ENCODE data around the gene NT5C3A.

The NT5C3A gene

DNA sequence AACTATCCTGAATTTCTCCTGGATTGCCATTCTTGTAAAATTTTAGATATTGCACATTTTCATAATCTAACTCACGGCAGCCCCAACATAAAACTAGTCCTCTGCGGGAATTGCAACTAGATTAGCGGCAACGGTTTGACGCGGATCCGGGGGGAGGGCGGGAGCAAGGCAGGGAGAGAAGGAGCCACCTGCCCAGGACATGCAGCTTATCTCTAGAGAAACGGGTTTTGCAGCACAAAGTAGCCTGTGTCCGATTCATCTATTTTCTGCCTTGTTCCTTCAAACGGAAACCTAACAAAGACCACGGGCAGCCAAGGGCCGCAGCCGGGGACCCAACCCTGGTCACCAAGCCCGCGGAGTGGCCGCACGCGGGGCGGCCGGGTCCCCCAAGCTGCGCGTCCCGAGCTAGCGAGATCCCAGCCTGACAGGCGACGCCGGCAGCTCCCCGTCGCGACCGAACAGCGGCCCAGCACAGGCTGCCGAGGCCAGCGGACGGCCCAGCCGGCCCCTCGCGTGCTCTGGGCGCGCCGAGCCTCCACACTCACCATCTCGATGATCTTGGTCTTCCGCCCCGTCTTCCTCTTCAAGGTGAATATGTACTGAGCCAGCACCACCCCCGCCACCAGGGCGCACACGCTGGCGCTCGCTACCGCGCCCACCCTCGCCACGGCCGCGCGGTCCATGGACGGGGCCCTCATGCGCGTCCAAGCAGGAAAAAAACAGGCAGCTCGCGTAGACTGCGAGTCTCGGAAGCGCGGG lies at the start of gene NT5C3A:
NT5C3A (minus strand) TSS at position 754 of the 759 bp plus-strand sequence; CDS start at position 683, 71 bp downstream.
- peak within 1 kb of the TSS; percentile 96 for H3K4me3 ChIP-seq (ENCODE audit: low read depth, low read length)
- TF ChIP-seq, protein P1, sequence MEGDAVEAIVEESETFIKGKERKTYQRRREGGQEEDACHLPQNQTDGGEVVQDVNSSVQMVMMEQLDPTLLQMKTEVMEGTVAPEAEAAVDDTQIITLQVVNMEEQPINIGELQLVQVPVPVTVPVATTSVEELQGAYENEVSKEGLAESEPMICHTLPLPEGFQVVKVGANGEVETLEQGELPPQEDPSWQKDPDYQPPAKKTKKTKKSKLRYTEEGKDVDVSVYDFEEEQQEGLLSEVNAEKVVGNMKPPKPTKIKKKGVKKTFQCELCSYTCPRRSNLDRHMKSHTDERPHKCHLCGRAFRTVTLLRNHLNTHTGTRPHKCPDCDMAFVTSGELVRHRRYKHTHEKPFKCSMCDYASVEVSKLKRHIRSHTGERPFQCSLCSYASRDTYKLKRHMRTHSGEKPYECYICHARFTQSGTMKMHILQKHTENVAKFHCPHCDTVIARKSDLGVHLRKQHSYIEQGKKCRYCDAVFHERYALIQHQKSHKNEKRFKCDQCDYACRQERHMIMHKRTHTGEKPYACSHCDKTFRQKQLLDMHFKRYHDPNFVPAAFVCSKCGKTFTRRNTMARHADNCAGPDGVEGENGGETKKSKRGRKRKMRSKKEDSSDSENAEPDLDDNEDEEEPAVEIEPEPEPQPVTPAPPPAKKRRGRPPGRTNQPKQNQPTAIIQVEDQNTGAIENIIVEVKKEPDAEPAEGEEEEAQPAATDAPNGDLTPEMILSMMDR (IDR thresholded peaks at IDR 0.05; ENCODE audit: low read depth, low read length, missing control alignments), result no peak
- DNase-seq (ENCODE audit: low read depth), result no peak

DNA sequence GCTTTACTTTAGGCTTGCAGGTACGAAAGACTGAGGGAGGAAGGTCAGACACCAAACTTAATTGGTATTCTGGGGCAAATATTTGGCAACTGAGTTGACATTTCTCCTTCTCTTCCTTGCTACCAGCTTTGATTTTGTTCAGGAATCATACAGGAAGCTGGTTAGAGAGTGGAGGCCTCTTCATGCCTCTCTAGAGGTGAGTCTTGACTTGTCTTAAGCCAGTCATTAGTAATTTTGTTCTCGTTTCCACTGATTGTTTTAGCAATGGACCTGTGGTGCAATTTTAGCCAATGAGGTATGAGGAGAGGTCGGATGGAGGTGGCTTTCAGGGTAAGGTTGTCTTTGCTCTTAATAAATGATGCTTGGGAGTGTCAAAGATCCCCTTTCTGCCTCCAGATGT lies 49.0 kb upstream of the NT5C3A start:
- DNase-seq (ENCODE audit: low read depth), result no peak
- TF ChIP-seq, protein P1 (IDR thresholded peaks at IDR 0.05; ENCODE audit: low read depth, low read length, missing control alignments), result no peak
- no peak overlapping the region for H3K4me3 ChIP-seq (ENCODE audit: low read depth, low read length)

DNA sequence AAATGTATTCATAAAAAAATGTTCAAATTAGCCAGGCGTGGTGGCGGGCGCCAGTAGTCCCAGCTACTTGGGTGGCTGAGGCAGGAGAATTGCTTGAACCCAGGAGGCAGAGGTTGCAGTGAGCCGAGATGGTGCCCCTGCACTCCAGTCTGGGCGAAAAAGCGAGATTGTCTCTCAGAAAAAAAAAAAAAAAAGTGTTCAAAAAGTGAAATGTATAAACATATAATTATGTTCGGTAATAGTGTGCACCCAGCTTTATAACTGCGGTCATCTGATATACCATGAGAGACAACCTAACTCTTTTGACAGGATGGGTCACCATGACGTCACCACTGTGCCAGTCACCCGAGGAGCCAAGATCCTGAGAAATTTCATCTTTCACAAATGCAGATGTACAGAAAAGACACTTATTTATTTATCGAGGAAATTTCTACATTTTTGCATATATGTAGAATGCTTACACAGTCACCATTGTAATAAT lies 47.2 kb upstream of the NT5C3A start:
- DNase-seq (ENCODE audit: low read depth), result no peak
- TF ChIP-seq, protein P1 (IDR thresholded peaks at IDR 0.05; ENCODE audit: low read depth, low read length, missing control alignments), result no peak
- H3K4me3 ChIP-seq (ENCODE audit: low read depth, low read length), result peak overlapping the region; percentile 56

DNA sequence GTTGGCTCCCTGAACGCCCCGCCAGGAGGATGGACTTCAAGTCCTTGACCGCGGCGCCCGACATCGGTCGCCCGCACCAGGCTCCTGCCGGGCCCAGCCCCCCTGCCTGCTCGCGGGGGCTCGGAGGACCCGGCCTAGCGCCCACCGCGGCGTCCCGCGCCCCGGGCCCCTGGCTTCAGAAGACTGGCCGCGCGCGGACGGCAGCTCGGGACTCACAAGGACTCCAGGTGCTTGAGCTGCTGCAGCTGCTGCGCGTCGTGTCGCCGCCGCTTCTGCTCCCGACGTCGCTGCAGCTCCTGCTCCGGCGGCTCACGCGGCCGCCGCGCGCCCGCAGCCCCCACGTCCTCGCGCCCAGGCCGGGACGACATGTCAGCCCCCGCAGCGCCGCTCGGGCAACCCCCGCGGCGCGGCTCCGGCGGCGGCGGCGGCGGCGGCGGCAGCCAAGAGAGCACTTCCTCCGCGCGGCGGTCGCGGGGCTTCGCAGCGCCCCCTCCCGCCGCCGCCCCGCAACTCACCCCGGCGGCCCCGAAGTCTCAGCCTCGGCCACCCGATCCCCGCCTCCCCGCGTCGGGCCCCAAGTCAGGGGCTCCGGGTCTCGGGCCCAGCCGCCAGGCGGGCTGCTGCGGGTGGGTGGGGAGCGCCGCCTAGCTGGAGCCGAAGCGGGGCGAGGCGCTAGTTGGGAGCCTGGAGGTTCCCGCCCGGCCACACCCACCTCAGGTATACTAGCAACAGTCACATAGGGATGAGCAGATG lies 46.6 kb upstream of the NT5C3A start, which contains the start of gene RP9:
RP9 (minus strand) TSS at position 400 of the 753 bp plus-strand sequence; CDS start at position 368, 32 bp downstream.
- no peak for DNase-seq (ENCODE audit: low read depth)
- peak within 1 kb of the TSS; percentile 92 for H3K4me3 ChIP-seq (ENCODE audit: low read depth, low read length)
- TF ChIP-seq, protein P1 (IDR thresholded peaks at IDR 0.05; ENCODE audit: low read depth, low read length, missing control alignments), result peak; percentile 52

DNA sequence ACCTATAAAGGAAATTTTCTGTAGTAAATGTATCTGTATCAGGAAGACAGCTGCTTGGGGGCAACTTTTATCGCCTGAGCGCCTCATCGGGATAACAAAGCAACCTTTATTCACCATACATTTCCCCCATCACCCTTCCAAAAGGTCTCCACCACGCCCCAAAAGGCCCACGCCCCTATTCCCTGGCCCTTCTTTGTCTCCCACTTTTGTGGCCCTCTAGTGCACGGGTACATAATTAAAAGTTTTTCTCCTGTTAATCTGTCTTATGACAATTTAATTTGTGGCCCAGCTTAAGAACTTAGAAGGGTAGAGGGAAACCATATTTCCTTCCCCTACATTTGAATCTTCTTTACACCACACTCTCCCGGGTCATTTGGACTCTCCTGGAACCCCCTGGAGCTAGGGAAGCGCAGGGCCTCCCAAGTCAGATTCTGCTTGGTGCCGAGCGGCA lies 46.0 kb upstream of the NT5C3A start:
- H3K4me3 ChIP-seq (ENCODE audit: low read depth, low read length), result peak overlapping the region; percentile 92
- TF ChIP-seq, protein P1 (IDR thresholded peaks at IDR 0.05; ENCODE audit: low read depth, low read length, missing control alignments), result no peak
- DNase-seq (ENCODE audit: low read depth), result no peak

DNA sequence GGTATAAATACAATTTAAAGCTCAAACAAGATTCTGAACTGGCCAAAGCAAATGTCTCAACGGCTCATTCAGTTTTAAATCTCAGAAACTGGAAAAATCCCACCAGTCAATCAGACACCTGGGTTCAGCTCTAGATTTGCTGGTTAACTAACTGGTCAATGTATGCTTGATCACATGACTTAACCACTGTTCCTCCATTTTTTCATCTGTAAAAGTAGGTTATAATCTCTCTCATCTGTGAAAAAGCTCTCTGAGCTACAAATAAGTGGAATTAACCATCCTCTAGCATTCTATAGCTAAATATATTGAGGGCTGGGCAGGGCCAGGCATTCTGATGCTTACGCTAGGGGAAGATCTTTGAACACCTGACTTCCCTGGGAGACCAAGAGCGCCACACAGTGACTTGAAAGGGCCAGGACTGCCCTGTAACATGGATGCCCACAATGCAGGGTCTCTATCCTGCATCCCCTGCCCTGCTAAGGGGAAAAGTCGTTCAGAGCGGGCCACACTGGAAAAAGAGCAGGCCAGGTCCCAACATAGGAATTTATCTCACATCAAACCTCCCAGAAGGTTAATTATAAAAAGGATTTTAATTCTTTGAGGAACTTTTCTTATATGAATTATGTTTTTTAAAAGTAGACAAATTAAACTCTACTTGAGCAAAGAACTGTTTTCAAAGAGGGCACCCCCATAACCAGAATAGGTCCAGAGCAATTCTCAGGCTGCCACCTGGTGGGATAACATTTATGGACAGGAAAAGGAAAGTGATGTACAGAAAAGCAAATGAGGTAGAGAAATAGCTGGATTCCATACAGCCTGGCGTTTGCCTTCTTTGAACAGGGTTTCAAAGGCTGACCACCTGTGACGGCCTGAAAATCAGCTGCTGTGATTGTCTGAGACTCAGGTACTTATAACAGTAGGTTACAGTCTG lies 44.8 kb upstream of the NT5C3A start:
- TF ChIP-seq, protein P1 (IDR thresholded peaks at IDR 0.05; ENCODE audit: low read depth, low read length, missing control alignments), result peak; percentile 40
- DNase-seq (ENCODE audit: low read depth), result no peak
- H3K4me3 ChIP-seq (ENCODE audit: low read depth, low read length), result peak overlapping the region; percentile 92; the same call in 1 of the 2 replicates

Measured in GM12864 (cell line).